Neural crest cell (in vitro differentiated cells): ENCODE results near the gene C1QTNF1. TPM values are rescaled to one million over a fixed set of nuclear protein-coding genes. Genes with fewer than 3 reads are reported as not detected.
"Not testable (repeated sequence)": the region's sequence is repeated elsewhere in the genome, so short reads cannot be mapped to it uniquely, and the experiment has no call there.

ENCODE experiments used
- DNase-seq: peaks from one replicate; pipeline ENCODE4 v3.0.0; 2021; ENCODE audit warnings: low read depth, mixed read lengths, low spot score
- H3K27ac Mint-ChIP-seq: one replicate; pipeline ENCODE4 v1.8.0; 2021; ENCODE audit warnings: mild to moderate bottlenecking, mixed read lengths; ENCODE audit not compliant: unreplicated experiment
- H3K27me3 Mint-ChIP-seq: 2 replicates; pipeline ENCODE4 v1.8.0; 2021; ENCODE audit warnings: low read depth, mild to moderate bottlenecking, mixed read lengths
- H3K36me3 Mint-ChIP-seq: 2 replicates; pipeline ENCODE4 v1.8.0; 2021; ENCODE audit warnings: low read depth, mild to moderate bottlenecking, mixed read lengths
- H3K4me1 Mint-ChIP-seq: 2 replicates; pipeline ENCODE4 v1.8.0; 2021; ENCODE audit warnings: mixed read lengths
- H3K4me3 Mint-ChIP-seq: one replicate; pipeline ENCODE4 v1.8.0; 2021; ENCODE audit warnings: mild to moderate bottlenecking, mixed read lengths
- H3K9me3 Mint-ChIP-seq: 2 replicates; pipeline ENCODE4 v1.8.0; 2021; ENCODE audit warnings: mixed read lengths
- CTCF ChIP-seq: fragments of 200-600 bp; sonication (generic); conservative IDR thresholded peaks from 2 replicates; pipeline ENCODE4 v1.5.0; 2021; ENCODE audit warnings: antibody characterized with exemption, mild to moderate bottlenecking
- total RNA-seq: library from RNA; stranded (reverse); gene quantifications from 2 replicates; pipeline ENCODE4 v1.2.1, GENCODE V29; 2021

Gene C1QTNF1
- total RNA-seq, 1 donor from 2014 or later, result 0.89 TPM

- Mint-ChIP-seq H3K27me3 (peaks cover 7% of the 10 kb centered on the region), H3K4me1 (peaks cover 10% of the 10 kb centered on the region), H3K9me3 (no peaks in the 10 kb centered on the region), H3K27ac (no peak overlapping the region), H3K36me3 (no peaks in the 10 kb centered on the region), H3K4me3 (peak overlapping the region; percentile 12)
- DNase-seq, result no peak
- no peak for TF ChIP-seq CTCF
Measured at GRCh38 chr17:79071161-79071740, 47.3 kb downstream of the C1QTNF1 start.

GRCh38 chr17:79072544-79072943 is 48.6 kb downstream of the C1QTNF1 start:
- no peak for DNase-seq
- Mint-ChIP-seq H3K27me3 (peaks cover 7% of the 10 kb centered on the region), H3K4me1 (peaks cover 10% of the 10 kb centered on the region), H3K27ac (no peak overlapping the region), H3K36me3 (no peaks in the 10 kb centered on the region), H3K9me3 (no peaks in the 10 kb centered on the region), H3K4me3 (no peak overlapping the region)
- no peak for TF ChIP-seq CTCF

DNA sequence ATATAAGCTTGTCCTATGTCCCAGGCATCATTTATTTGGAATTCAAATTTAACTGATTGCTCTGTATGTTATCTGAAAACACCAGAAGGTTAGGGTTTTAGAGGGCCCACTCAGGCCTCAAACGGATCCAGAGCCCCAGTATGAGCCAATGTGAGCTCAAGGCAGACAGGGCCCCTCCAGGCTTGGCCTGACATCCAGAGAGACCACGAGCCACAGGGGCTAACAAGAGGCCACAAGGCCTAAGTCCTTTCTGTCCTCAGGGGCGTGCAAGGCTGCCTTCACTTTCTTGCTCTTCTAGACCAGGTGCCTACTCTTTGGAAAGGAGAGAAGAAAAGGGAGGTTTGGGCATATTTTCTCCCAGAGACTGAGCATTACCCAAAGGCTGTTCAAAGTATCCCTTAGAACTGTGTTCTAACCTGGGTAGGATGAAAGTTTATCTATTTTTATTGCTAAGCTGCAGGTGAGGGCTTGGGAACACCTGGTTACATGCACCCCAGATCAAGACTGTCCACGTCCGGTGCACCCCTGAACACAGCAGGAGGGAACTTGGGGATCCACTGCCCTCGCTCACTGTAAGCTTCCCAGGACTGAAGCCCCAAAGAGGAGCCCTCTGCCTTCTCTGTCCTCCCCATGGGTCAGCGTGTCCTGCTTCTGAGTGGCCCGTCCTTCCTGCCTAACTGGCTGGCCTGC is 49.2 kb downstream of the C1QTNF1 start:
- Mint-ChIP-seq H3K27ac (no peak overlapping the region), H3K4me1 (peaks cover 10% of the 10 kb centered on the region), H3K36me3 (no peaks in the 10 kb centered on the region), H3K9me3 (no peaks in the 10 kb centered on the region), H3K4me3 (peak overlapping the region; percentile 27), H3K27me3 (peaks cover 7% of the 10 kb centered on the region)
- no peak for TF ChIP-seq CTCF
- DNase-seq, result no peak

DNA sequence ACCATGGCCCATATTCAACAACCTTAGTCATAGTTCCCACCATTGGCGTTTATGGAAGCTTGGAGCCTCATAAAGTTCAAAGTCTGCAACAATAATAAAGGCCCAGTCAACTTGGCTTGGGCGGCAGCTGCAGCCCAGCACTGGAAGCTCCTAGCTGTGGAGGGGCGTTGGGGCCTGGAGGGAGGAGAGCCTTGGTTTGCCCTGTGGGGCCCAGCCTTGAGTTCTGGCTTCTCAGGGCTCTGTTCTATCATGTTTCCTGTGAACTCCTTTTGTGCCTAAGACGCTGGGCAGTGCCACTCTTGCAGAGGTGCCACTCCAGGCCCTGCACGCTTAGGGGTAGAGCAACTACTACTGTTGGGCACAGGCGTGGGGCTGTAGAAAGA is 49.7 kb downstream of the C1QTNF1 start:
- Mint-ChIP-seq H3K4me3 (no peak overlapping the region), H3K27ac (no peak overlapping the region), H3K9me3 (no peaks in the 10 kb centered on the region), H3K4me1 (peaks cover 10% of the 10 kb centered on the region), H3K36me3 (no peaks in the 10 kb centered on the region), H3K27me3 (peaks cover 7% of the 10 kb centered on the region)
- TF ChIP-seq CTCF, result no peak
- no peak for DNase-seq

DNA sequence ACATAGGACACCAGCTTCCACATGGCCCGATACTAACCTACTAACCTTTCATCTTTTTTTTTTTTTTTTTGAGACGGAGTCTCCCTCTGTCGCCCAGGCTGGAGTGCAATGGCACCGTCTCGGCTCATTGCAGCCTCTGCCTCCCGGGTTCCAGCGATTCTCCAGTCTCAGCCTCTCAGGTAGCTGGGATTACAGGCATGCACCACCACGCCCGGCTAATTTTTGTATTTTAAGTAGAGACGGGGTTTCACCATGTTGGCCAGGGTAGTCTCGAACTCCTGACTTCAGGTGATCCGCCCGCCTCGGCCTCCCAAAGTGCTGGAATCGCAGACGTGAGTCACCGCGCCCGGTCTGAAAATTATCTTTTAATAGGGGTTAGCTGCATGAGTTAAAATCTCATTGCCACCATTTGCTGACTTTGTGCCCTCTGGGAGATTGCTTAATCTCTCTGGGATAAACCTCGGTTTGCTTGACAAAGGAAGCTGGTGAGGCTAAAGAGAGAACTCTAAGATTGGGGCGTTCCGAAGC is 50.2 kb downstream of the C1QTNF1 start:
- peak overlapping the region; percentile 89 for H3K4me3 Mint-ChIP-seq
- not testable (repeated sequence) for H3K27ac Mint-ChIP-seq

More for the DNA sequence above, 50.2 kb downstream of the C1QTNF1 start:
- H3K9me3 Mint-ChIP-seq, DNase-seq, H3K27me3 Mint-ChIP-seq, H3K36me3 Mint-ChIP-seq: not testable (repeated sequence)
- peaks cover 10% of the 10 kb centered on the region for H3K4me1 Mint-ChIP-seq
